GM19043 (cell line): Measurements from ENCODE around the gene GPR137B.

Experiments
- ATAC-seq: cut with Tn5 transposase; IDR thresholded peaks from one replicate; pipeline ENCODE4 v1.9.1; 2021; ENCODE audit warnings: low read depth; ENCODE audit not compliant: unreplicated experiment

Gene GPR137B

DNA sequence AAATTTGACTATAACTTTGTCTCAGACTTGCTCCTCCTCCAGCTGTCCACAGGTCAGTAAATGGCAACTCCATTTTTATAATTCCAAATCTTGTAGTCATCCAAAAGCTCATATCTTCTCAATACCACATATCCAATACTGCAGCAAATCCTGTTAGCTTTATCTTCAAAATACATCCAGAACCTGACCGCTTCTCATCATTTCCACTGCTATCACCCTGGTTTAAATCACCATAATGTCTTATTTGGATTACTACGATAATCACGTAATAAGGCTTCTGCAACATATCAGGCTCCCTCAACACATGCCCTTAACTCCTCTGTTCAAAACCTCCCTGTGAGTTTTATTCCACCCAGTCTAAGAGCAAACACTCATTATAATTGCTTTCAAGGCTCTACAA, 104.9 kb downstream of the GPR137B start:
- no peak for ATAC-seq

DNA sequence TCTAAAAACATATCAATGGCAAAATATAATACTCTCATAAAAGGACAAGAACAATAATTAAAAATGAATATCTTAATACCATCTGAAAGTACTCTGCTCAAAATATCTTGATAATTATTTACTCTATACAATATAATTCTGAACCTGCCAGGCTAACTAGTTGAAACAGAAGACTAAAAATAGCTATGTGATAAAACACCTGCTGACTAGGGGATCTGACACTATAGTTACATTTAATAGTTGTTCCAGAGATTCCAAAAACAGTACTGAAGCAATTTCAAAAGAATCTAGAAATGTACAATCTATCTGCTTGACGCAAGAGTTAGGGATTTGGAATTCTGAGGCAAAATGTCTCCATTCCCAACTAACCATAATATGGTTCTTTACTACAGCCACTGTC, 109.2 kb downstream of the GPR137B start:
- ATAC-seq = no peak

DNA sequence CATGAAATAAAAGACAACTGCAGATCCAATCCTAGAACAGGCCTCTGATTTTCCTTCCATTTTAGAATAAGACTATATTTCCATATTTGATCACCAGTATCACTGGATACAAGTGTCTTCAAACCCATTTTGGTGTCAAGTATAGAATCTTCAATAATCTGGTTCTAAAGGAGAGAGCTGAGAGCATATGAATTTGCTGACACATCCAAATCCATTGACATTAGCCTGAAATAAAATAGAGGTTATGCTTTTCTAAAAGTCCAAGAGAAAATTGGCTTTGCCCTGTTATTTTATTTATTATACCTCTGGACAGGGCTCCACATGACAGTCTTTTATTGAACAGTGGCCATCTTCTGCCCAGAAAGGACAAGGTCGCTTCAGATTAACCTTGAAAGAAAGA, 110.8 kb downstream of the GPR137B start:
- ATAC-seq = no peak

DNA sequence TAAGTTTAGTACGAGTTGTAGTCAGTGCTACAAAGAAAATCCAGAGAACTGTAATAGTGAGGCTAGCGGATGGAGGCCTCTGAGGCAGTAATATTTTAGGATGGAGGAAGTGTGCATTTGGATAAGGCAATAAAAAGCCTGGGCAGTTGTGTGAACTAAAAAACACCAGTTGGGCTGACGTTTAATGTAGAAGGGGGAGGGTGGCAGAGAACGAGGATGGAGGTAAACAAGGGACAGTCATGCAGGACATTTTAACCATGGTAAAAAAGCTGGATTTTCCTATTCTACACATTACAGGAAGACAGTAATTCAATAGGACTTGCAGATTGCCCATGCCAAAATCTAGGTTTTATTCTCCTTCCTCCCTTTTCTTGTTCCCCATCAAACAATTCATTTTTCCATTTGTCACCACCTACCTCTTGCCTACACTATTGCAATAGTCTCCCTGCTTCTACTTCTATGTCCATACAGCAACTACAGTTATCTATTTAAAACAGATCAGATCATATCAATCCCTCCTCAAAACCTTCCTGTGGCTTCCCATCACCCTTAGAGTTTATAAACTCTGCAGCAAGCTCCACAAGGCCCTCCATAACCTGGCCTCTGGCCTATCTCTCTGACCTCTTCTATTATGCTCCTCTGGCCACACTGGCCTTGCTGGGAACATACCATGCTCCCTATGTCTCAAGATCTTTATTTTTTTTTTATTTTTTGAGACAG, 111.7 kb downstream of the GPR137B start:
- no peak for ATAC-seq

DNA sequence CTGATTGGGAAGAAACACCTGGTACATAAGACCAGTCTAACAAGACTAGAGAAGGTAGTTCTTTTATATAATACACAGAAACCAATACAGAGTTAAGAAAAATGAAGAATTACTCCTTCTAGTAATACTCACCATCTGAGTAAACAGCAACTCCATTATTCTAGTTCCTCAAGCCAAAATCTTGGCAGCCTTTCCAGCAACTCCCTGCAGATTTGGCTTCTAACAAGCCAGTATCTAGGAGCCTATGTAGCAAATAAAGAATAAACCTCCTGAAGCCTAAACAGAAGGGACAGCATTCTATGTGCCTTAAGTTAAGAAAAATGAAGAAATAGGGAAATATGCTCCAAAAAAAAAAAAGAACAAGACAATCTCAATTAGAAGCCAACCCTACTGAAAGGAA, 114.9 kb downstream of the GPR137B start:
- no peak for ATAC-seq

DNA sequence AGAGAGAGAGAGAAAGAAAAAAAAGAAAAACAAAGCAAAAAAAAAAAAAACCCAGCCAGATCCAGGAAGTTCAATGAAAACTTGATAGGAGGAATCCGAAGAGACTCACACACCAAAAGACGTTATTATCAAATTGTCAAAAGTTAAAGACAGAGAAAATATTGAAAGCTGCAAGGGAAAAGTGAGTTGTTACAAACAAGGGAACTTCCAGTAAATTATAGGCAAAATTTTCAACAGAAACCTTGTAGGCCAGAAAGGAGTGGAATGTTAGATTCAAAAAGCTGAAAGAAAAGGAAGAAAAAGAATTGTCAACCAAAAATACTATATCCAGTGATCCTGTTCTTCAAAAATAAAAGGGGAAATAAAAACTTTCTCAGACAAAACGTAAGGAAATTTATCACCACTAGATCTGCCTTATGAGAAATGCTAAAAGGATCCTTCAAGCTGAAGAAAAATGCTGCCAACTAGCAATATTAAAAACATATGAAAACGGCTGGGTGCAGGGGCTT, 115.8 kb downstream of the GPR137B start:
- ATAC-seq = no peak
